IMR-90 (cell line): ENCODE results near the gene R3HDML.

Experiments used
- CEBPB ChIP-seq: IDR thresholded peaks from 2 replicates; pipeline ENCODE4 v1.6.1; 2012; ENCODE audit warnings: low read depth, low read length, improper control_type of control experiment
- FOS ChIP-seq: fragments of 150-350 bp; IDR thresholded peaks from 2 replicates; pipeline ENCODE4 v1.6.1; 2016; ENCODE audit warnings: low read depth, low read length
- MAFK ChIP-seq: IDR thresholded peaks from 2 replicates; pipeline ENCODE4 v1.6.1; 2012; ENCODE audit warnings: low read depth, low read length, improper control_type of control experiment
- MXI1 ChIP-seq: IDR thresholded peaks from 2 replicates; pipeline ENCODE4 v1.6.1; 2012; ENCODE audit warnings: low read depth, mild to moderate bottlenecking, low read length, moderate library complexity, borderline replicate concordance
- POLR2A ChIP-seq: IDR thresholded peaks from 2 replicates; pipeline ENCODE4 v1.6.1; 2012; ENCODE audit warnings: mild to moderate bottlenecking, low read depth, low read length
- RAD21 ChIP-seq: IDR thresholded peaks from 2 replicates; pipeline ENCODE4 v1.6.1; 2012; ENCODE audit warnings: low read length, improper control_type of control experiment
- RFX5 ChIP-seq: IDR thresholded peaks from 2 replicates; pipeline ENCODE4 v1.8.0; 2012; ENCODE audit warnings: low read depth, mild to moderate bottlenecking, low read length, moderate library complexity
- SMC3 ChIP-seq: fragments of 150-350 bp; IDR thresholded peaks from 2 replicates; pipeline ENCODE4 v1.6.1; 2016; ENCODE audit warnings: low read depth, mild to moderate bottlenecking, antibody characterized with exemption, low read length, moderate library complexity
- TF ChIP-seq, protein P1 (sequence below): conservative IDR thresholded peaks from 2 replicates; pipeline ENCODE4 v1.5.1; 2012; ENCODE audit warnings: mild to moderate bottlenecking, low read depth, low read length, improper control_type of control experiment
- TF ChIP-seq, protein P2 (sequence below): fragments of 150-350 bp; IDR thresholded peaks from 2 replicates; pipeline ENCODE4 v1.6.1; 2017; ENCODE audit warnings: mild to moderate bottlenecking, antibody characterized with exemption, low read length, low read depth

- no peak for TF ChIP-seq RFX5
- TF ChIP-seq POLR2A = no peak
- TF ChIP-seq MAFK = no peak
- TF ChIP-seq, protein P1, sequence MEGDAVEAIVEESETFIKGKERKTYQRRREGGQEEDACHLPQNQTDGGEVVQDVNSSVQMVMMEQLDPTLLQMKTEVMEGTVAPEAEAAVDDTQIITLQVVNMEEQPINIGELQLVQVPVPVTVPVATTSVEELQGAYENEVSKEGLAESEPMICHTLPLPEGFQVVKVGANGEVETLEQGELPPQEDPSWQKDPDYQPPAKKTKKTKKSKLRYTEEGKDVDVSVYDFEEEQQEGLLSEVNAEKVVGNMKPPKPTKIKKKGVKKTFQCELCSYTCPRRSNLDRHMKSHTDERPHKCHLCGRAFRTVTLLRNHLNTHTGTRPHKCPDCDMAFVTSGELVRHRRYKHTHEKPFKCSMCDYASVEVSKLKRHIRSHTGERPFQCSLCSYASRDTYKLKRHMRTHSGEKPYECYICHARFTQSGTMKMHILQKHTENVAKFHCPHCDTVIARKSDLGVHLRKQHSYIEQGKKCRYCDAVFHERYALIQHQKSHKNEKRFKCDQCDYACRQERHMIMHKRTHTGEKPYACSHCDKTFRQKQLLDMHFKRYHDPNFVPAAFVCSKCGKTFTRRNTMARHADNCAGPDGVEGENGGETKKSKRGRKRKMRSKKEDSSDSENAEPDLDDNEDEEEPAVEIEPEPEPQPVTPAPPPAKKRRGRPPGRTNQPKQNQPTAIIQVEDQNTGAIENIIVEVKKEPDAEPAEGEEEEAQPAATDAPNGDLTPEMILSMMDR = no peak
- no peak for TF ChIP-seq RAD21
- no peak for TF ChIP-seq SMC3
- TF ChIP-seq FOS = no peak
- no peak for TF ChIP-seq MXI1
- no peak for TF ChIP-seq CEBPB
- TF ChIP-seq, protein P2, sequence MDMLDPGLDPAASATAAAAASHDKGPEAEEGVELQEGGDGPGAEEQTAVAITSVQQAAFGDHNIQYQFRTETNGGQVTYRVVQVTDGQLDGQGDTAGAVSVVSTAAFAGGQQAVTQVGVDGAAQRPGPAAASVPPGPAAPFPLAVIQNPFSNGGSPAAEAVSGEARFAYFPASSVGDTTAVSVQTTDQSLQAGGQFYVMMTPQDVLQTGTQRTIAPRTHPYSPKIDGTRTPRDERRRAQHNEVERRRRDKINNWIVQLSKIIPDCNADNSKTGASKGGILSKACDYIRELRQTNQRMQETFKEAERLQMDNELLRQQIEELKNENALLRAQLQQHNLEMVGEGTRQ = no peak
Observed at GRCh38 chr20:44394702-44395460, 58.0 kb downstream of the R3HDML start.
